H1 (cell line): ENCODE results near the gene FAAP100.

Experiments
- ATF3 ChIP-seq: IDR thresholded peaks from 2 replicates; pipeline ENCODE4 v1.6.1; 2011; ENCODE audit warnings: low read depth, mild to moderate bottlenecking, low read length; ENCODE audit not compliant: insufficient read depth
- CTCF ChIP-seq, 3 experiments: IDR thresholded peaks; 1 replicate in 2 of 3; 2 replicates in 1 of 3; pipeline versions ENCODE4 v1.5.1 to v1.6.1; 2011; ENCODE audit warnings: low read length in 3 of 3, mild to moderate bottlenecking in 3 of 3, inconsistent platforms in 2 of 3, low read depth in 1 of 3, moderate library complexity in 1 of 3; ENCODE audit not compliant: insufficient read depth in 1 of 3; ENCODE audit errors: control extremely low read depth in 1 of 3
- EP300 ChIP-seq, 2 experiments: IDR thresholded peaks; 1 replicate in 1 of 2; 2 replicates in 1 of 2; pipeline ENCODE4 v1.6.1; 2011 to 2012; ENCODE audit warnings: low read depth in 2 of 2, low read length in 2 of 2, mild to moderate bottlenecking in 2 of 2, borderline replicate concordance in 1 of 2, inconsistent platforms in 1 of 2, moderate library complexity in 1 of 2
- EZH2 ChIP-seq: fragments of 200-600 bp; sonication (generic); IDR thresholded peaks from 2 replicates; pipeline ENCODE4 v1.7.1; 2012; ENCODE audit warnings: low read depth, mild to moderate bottlenecking, moderate library complexity, low read length, inconsistent platforms; ENCODE audit not compliant: severe bottlenecking
- NRF1 ChIP-seq: IDR thresholded peaks from 2 replicates; pipeline ENCODE4 v1.6.1; 2011; ENCODE audit warnings: mild to moderate bottlenecking, low read depth, low read length, improper control_type of control experiment
- POLR2AphosphoS5 ChIP-seq: IDR thresholded peaks from 2 replicates; pipeline ENCODE4 v1.6.1; 2011; ENCODE audit warnings: low read depth, low read length
- SP2 ChIP-seq: IDR thresholded peaks from 2 replicates; pipeline ENCODE4 v1.6.1; 2012; ENCODE audit warnings: mild to moderate bottlenecking, low read length, inconsistent platforms

GRCh38 chr17:81539961-81540675, 12.0 kb downstream of the FAAP100 start:
- TF ChIP-seq CTCF (IDR thresholded peaks at IDR 0.05; ENCODE audit: control extremely low read depth in 1 of 3, insufficient read depth in 1 of 3, low read depth in 1 of 3, low read length in 3 of 3) (no peak), POLR2AphosphoS5 (no peak), ATF3 (no peak), EP300 (IDR thresholded peaks at IDR 0.05; ENCODE audit: borderline replicate concordance in 1 of 2, low read depth in 2 of 2, low read length in 2 of 2) (no peak), SP2 (no peak), EZH2 (no peak), NRF1 (no peak)
